Endodermal cell (in vitro differentiated cells): ENCODE results near the gene DDX10. TPM values are rescaled to one million over a fixed set of nuclear protein-coding genes. Genes with fewer than 3 reads are reported as not detected.
A peak's percentile ranks its signal among the peaks of the same experiment; 100 is the strongest.

Experiments
- DNase-seq: peaks from one replicate; pipeline ENCODE4 v3.0.0-alpha.2; 2017
- H3K27ac ChIP-seq: 2 replicates; pipeline ENCODE4 v1.5.1; 2013; ENCODE audit warnings: mild to moderate bottlenecking, low read depth, low read length, moderate library complexity
- H3K27me3 ChIP-seq: 2 replicates; pipeline ENCODE4 v1.6.1; 2013; ENCODE audit warnings: mild to moderate bottlenecking, low read length, moderate library complexity; ENCODE audit not compliant: insufficient read depth, control insufficient read depth, poor library complexity, severe bottlenecking
- H3K36me3 ChIP-seq: 2 replicates; pipeline ENCODE4 v1.7.0; 2013; ENCODE audit warnings: mild to moderate bottlenecking, low read length, moderate library complexity; ENCODE audit not compliant: control insufficient read depth, insufficient read depth
- H3K4me1 ChIP-seq: one replicate; pipeline ENCODE4 v1.7.0; 2013; ENCODE audit warnings: low read length; ENCODE audit not compliant: control insufficient read depth, insufficient read depth
- H3K4me3 ChIP-seq: 2 replicates; pipeline ENCODE4 v1.5.1; 2013; ENCODE audit warnings: mild to moderate bottlenecking, low read length, moderate library complexity
- H3K9ac ChIP-seq: 2 replicates; pipeline ENCODE4 v1.6.1; 2013; ENCODE audit warnings: mild to moderate bottlenecking, low read length, moderate library complexity; ENCODE audit not compliant: poor library complexity, severe bottlenecking; ENCODE audit errors: extremely low read depth
- H3K9me3 ChIP-seq: 2 replicates; pipeline ENCODE4 v1.6.1; 2013; ENCODE audit warnings: mild to moderate bottlenecking, low read length, moderate library complexity; ENCODE audit not compliant: control insufficient read depth
- H3K27ac Mint-ChIP-seq: 2 replicates; pipeline ENCODE4 v1.8.0; 2020; ENCODE audit warnings: mixed read lengths
- H3K27me3 Mint-ChIP-seq: 2 replicates; pipeline ENCODE4 v1.8.0; 2021; ENCODE audit warnings: mild to moderate bottlenecking, mixed read lengths; ENCODE audit not compliant: insufficient read depth
- H3K36me3 Mint-ChIP-seq: 2 replicates; pipeline ENCODE4 v1.8.0; 2020; ENCODE audit warnings: low read depth, mixed read lengths
- H3K4me1 Mint-ChIP-seq: 2 replicates; pipeline ENCODE4 v1.8.0; 2020; ENCODE audit warnings: mixed read lengths
- H3K4me3 Mint-ChIP-seq: 2 replicates; pipeline ENCODE4 v1.8.0; 2020; ENCODE audit warnings: mild to moderate bottlenecking, moderate library complexity, mixed read lengths
- H3K9me3 Mint-ChIP-seq: 2 replicates; pipeline ENCODE4 v1.8.0; 2020; ENCODE audit warnings: mild to moderate bottlenecking, mixed read lengths
- WGBS, 2 experiments: methylation state at CpG; one replicate each; pipeline versions ENCODE4 v1.1.5 to v1.1.7; 2013; ENCODE audit warnings: missing lambda C conversion rate in 2 of 2, mixed read lengths in 1 of 2; ENCODE audit not compliant: insufficient coverage in 1 of 2, insufficient read length in 1 of 2; 5-methylcytosine and 5-hydroxymethylcytosine counted together
- total RNA-seq, 2 donors: library from RNA; stranded (reverse); fragmentation: NEBNext Ultra II Directional in 1 of 2; extraction: Animal tissue kit (Norgen Biotek cat#: 25700) in 1 of 2; gene quantifications; 2 replicates in 1 of 2; 3 replicates in 1 of 2; pipeline ENCODE4 v1.2.1, GENCODE V29; 2021
- TF ChIP-seq, protein P1 (sequence below): fragments of 200-600 bp; sonication (generic); conservative IDR thresholded peaks from 2 replicates; pipeline ENCODE4 v1.5.0; 2021; ENCODE audit warnings: antibody characterized with exemption, mild to moderate bottlenecking

Gene DDX10
- total RNA-seq, 2 donors from 2014 or later, result 31.1 to 32.7 TPM

DNA sequence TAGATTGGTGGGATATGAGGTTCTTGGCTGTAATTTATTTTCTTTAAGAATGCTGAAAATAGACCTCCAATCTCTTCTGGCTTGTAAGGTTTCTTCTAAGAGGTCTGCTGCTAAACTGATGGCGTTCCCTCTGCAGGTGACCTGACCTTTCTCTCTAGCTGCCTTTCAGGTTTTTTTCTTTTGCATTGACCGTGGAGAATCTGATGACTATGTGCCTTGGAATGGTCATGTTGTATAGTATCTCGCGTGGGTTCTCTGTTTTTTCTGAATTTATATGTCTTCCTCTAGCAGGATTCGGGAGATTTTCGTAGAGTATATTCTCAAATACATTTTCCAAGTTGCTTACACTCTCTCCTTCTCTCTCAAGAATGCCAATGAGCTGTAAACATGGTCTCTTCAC is 122.2 kb downstream of the DDX10 start:
- peaks cover 4% of the 10 kb centered on the region for H3K4me1 ChIP-seq
- no peaks in the 10 kb centered on the region for H3K36me3 ChIP-seq
- WGBS, 2 experiments, result 94% methylated on average over 6 of the region's 6 CpGs; no CpG with 5 or more reads in 1 of the 2 experiments
- Mint-ChIP-seq H3K9me3 (no peaks in the 10 kb centered on the region), H3K36me3 (no peaks in the 10 kb centered on the region), H3K4me1 (peaks cover 12% of the 10 kb centered on the region), H3K27ac (no peak overlapping the region), H3K27me3 (no peaks in the 10 kb centered on the region), H3K4me3 (no peak overlapping the region)
- H3K27me3 ChIP-seq, result no peaks in the 10 kb centered on the region
- TF ChIP-seq, protein P1, sequence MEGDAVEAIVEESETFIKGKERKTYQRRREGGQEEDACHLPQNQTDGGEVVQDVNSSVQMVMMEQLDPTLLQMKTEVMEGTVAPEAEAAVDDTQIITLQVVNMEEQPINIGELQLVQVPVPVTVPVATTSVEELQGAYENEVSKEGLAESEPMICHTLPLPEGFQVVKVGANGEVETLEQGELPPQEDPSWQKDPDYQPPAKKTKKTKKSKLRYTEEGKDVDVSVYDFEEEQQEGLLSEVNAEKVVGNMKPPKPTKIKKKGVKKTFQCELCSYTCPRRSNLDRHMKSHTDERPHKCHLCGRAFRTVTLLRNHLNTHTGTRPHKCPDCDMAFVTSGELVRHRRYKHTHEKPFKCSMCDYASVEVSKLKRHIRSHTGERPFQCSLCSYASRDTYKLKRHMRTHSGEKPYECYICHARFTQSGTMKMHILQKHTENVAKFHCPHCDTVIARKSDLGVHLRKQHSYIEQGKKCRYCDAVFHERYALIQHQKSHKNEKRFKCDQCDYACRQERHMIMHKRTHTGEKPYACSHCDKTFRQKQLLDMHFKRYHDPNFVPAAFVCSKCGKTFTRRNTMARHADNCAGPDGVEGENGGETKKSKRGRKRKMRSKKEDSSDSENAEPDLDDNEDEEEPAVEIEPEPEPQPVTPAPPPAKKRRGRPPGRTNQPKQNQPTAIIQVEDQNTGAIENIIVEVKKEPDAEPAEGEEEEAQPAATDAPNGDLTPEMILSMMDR, result no peak
- no peaks in the 10 kb centered on the region for H3K9me3 ChIP-seq
- no peak overlapping the region for H3K9ac ChIP-seq
- no peak for DNase-seq
- H3K27ac ChIP-seq, result no peak overlapping the region
- no peak overlapping the region for H3K4me3 ChIP-seq

DNA sequence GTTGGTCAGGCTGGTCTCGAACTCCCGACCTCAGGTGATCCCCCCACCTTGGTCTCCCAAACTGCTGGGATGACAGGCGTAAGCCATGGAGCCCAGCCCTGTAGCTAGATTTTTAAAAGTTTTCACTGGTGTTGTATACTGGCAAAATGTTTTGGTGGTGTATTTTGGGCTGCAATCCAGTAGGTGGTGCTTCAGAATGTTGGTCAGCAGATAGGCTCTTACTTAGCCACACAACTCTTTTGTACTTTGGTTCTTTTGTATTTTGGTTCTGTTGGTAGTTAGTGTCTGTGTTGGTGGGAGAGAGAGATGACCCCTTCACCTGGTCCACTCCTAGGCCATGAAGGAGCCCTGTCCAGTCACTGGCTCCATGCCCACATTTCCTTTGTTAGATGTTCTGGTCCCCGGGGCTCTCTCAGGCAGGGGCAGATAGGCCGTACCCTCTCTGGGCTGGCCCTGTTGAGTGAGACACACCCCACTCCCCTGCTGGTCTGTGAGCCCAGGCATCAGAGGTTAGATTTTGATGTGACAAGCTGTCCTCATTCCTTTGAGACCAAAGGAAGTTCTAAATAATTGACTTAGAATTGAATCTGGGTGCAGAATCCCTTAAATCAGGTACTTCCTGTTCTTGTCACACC is 123.8 kb downstream of the DDX10 start:
- DNase-seq, result peak; percentile 76
- no peaks in the 10 kb centered on the region for H3K36me3 ChIP-seq

GRCh38 chr11:108790501-108791299 is 125.8 kb downstream of the DDX10 start:
- Mint-ChIP-seq H3K27me3 (no peaks in the 10 kb centered on the region), H3K4me3 (no peak overlapping the region), H3K9me3 (no peaks in the 10 kb centered on the region), H3K36me3 (no peaks in the 10 kb centered on the region), H3K27ac (no peak overlapping the region), H3K4me1 (peaks cover 15% of the 10 kb centered on the region)
- no peak overlapping the region for H3K9ac ChIP-seq
- no peaks in the 10 kb centered on the region for H3K9me3 ChIP-seq
- DNase-seq, result no peak
- no peak overlapping the region for H3K27ac ChIP-seq
- no peak overlapping the region for H3K4me3 ChIP-seq
- TF ChIP-seq, protein P1, result no peak
- peaks cover 4% of the 10 kb centered on the region for H3K4me1 ChIP-seq
- H3K27me3 ChIP-seq, result no peaks in the 10 kb centered on the region
- H3K36me3 ChIP-seq, result no peaks in the 10 kb centered on the region
- 72 to 89% methylated on average over 2 to 3 of the region's 5 CpGs for WGBS, 2 experiments

More for the DNA sequence above, 123.8 kb downstream of the DDX10 start:
- Histone ChIP-seq H3K4me1 (peaks cover 4% of the 10 kb centered on the region), H3K9me3 (no peaks in the 10 kb centered on the region), H3K27ac (no peak overlapping the region), H3K9ac (no peak overlapping the region), H3K27me3 (no peaks in the 10 kb centered on the region), H3K4me3 (no peak overlapping the region)
- TF ChIP-seq, protein P1, result peak; percentile 74
- H3K27me3 Mint-ChIP-seq, result no peaks in the 10 kb centered on the region
- H3K27ac Mint-ChIP-seq, result no peak overlapping the region
- H3K4me1 Mint-ChIP-seq, result peaks cover 15% of the 10 kb centered on the region
- no peaks in the 10 kb centered on the region for H3K9me3 Mint-ChIP-seq
- no peak overlapping the region for H3K4me3 Mint-ChIP-seq
- WGBS, 2 experiments, result 91 to 94% methylated on average over 5 of the region's 5 CpGs
- H3K36me3 Mint-ChIP-seq, result no peaks in the 10 kb centered on the region
